ENCODE measurements around the gene SMIM33. TPM values are rescaled to one million over a fixed set of nuclear protein-coding genes. Genes with fewer than 3 reads are reported as not detected.

The SMIM33 gene
- total RNA-seq, 4 donors from 2014 or later: not detected

DNA sequence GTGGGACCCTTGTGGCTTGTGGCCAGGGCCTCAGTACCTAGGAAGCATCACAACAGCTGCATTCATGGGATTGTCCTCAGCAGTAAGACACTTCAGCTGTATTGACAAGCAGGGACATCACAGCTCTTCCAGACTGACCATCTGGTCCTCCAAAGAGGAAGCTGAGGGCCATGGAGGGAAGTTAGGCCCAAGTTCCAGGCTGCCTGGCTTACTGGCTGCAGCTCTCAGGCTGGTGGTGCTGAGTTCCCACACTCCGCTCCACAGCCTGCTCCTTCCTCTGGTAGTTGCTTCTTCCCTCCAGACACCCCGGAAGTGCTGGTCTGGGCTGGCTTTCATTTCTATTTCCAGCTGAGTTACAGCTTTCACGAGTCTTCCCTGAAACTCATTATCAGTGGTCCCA, 17.5 kb downstream of the SMIM33 start:
- H3K4me1 ChIP-seq: peaks cover 0 to 25% (median 4%) of the 10 kb centered on the region in 4 donors
- H3K4me3 ChIP-seq: no peak overlapping the region
- no peaks in the 10 kb centered on the region for H3K36me3 ChIP-seq
- TF ChIP-seq, protein P1, sequence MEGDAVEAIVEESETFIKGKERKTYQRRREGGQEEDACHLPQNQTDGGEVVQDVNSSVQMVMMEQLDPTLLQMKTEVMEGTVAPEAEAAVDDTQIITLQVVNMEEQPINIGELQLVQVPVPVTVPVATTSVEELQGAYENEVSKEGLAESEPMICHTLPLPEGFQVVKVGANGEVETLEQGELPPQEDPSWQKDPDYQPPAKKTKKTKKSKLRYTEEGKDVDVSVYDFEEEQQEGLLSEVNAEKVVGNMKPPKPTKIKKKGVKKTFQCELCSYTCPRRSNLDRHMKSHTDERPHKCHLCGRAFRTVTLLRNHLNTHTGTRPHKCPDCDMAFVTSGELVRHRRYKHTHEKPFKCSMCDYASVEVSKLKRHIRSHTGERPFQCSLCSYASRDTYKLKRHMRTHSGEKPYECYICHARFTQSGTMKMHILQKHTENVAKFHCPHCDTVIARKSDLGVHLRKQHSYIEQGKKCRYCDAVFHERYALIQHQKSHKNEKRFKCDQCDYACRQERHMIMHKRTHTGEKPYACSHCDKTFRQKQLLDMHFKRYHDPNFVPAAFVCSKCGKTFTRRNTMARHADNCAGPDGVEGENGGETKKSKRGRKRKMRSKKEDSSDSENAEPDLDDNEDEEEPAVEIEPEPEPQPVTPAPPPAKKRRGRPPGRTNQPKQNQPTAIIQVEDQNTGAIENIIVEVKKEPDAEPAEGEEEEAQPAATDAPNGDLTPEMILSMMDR (IDR thresholded peaks at IDR 0.05): no peak
- TF ChIP-seq EP300 (IDR thresholded peaks at IDR 0.05): peak in 1 of 2 donors; percentile 30
- WGBS, 2 donors: 57 to 64% methylated on average over 3 of the region's 3 CpGs
- peak overlapping the region in 2 of 4 donors; percentile 16 to 45 for H3K27ac ChIP-seq
- no peaks in the 10 kb centered on the region for H3K27me3 ChIP-seq
- DNase-seq (ENCODE audit: low spot score in 2 of 2): no peak
- H3K9me3 ChIP-seq: no peaks in the 10 kb centered on the region

DNA sequence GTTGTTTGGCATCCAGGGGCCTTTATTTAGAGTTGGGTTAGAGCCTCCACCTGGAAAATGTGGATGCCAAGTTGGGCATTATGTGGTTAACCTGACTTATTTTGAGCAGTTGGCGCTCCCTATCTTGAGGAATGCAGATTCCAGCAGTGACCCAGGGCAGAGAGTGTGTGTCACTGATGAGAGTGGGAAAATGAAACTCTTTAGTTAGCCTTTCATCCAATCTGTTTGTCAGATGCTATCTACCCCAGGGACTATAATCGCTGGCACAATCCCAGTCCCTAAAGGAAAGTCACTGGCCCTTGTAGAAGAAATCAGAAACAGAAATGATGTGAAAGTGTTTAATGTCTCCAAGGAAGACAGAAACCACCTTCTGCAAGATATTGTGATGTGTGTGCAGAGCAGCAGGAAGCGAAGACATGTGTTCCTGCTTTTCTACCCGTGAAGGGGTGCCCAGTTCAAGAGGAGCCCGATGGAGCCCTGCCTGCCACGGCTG, 21.9 kb downstream of the SMIM33 start:
- H3K9me3 ChIP-seq: no peaks in the 10 kb centered on the region
- peak overlapping the region in 2 of 4 donors; percentile 24 to 68 for H3K27ac ChIP-seq
- peak overlapping the region in 1 of 4 donors; percentile 13 for H3K4me3 ChIP-seq
- no peaks in the 10 kb centered on the region for H3K36me3 ChIP-seq
- 6 to 16% methylated on average over 6 of the region's 6 CpGs for WGBS, 2 donors
- H3K27me3 ChIP-seq: no peaks in the 10 kb centered on the region
- TF ChIP-seq POLR2A (IDR thresholded peaks at IDR 0.05) (no peak), EP300 (IDR thresholded peaks at IDR 0.05) (no peak)
- TF ChIP-seq, protein P1 (IDR thresholded peaks at IDR 0.05): no peak
- H3K4me1 ChIP-seq: peaks cover 0 to 17% (median 0%) of the 10 kb centered on the region in 4 donors
- DNase-seq (ENCODE audit: low spot score in 2 of 2): no peak

DNA sequence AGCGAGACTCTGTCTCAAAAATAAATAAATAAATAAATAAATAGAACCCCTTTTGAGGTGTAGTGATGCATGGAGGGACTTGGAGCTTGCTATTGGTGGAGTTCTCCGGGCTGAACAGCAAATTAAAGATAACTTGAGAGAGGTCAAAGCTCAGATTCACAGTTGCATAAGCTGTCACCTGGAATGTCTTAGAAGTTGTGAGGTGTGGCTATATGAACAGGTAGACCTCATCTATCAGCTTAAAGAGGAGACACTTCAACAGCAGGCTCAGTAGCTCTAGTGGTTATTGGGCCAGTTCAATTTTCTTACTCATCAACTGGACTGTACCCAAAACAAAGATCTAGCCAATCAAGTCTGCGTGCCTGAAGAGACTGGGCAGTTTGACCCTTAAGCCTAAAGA, 23.5 kb downstream of the SMIM33 start:
- H3K4me3 ChIP-seq: no peak overlapping the region
- H3K27me3 ChIP-seq: no peaks in the 10 kb centered on the region
- no peaks in the 10 kb centered on the region for H3K9me3 ChIP-seq
- peaks cover 0 to 17% (median 0%) of the 10 kb centered on the region in 4 donors for H3K4me1 ChIP-seq
- H3K36me3 ChIP-seq: no peaks in the 10 kb centered on the region
- H3K27ac ChIP-seq: no peak overlapping the region
- 89 to 99% methylated on average over 3 of the region's 3 CpGs for WGBS, 2 donors
- no peak for DNase-seq (ENCODE audit: low spot score in 2 of 2)
- TF ChIP-seq POLR2A (IDR thresholded peaks at IDR 0.05) (no peak), EP300 (IDR thresholded peaks at IDR 0.05) (no peak)
- TF ChIP-seq, protein P1 (IDR thresholded peaks at IDR 0.05): no peak

DNA sequence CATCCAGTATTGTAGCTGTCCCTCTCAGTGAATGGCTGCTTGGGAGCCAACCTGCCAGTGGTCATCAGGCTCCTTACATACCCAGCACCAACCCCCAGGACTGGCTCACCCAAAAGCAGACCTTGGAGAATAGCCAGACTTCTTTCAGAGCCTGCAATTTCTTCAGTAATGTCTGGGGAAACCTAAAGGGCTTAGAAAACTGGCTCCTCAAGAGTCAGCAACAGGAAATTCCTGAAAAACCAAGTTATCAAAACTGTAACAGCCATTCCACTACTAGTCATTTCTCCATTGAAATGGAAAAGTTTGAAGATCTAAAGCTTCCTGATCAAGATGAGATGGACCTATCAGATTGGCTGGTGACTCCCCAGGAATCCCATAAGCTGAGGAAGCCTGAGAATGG, 24.0 kb downstream of the SMIM33 start:
- no peaks in the 10 kb centered on the region for H3K36me3 ChIP-seq
- H3K27ac ChIP-seq: peak overlapping the region in 1 of 4 donors; percentile 66
- TF ChIP-seq POLR2A (IDR thresholded peaks at IDR 0.05): no peak
- no peaks in the 10 kb centered on the region for H3K27me3 ChIP-seq
- H3K4me1 ChIP-seq: peaks cover 0 to 17% (median 0%) of the 10 kb centered on the region in 4 donors
- no peak overlapping the region for H3K4me3 ChIP-seq
- no peak for DNase-seq (ENCODE audit: low spot score in 2 of 2)
- no peaks in the 10 kb centered on the region for H3K9me3 ChIP-seq

DNA sequence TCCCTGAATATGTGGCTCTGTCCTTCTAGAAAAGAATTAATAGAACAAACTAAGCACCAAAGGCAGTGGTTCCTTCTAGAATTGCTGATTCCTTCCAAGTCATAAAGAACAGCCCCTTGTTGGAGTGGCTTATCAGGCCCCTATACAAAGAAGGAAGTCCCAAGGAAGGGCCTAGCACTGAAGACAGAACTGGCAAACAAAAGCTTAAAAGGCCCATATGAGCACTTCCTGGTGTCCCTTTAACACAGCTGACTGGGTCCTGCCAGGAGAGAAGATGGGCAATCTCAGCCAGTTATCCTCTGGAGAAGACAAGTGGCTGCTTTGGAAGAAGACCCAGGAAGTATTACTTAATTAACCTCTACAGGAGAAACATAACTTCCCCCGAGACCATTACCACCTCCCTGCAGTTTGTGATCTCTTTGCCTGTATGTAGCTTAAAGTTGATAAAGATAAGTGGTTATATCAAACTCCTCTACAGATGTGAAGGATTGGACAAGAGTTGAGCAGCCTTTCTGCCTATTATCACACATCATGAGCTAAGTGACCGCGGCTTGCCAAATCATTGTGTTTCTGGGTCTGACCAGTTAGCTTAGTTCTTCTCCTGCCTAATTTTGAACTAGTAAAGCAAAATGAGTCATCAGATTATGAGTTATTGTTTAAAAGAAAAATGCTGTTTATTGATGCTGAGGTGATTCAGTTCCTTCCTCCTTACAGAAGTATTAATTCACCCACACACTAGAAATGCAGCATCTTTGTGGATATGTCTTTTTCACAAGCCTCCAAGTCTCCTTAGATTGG, 25.0 kb downstream of the SMIM33 start:
- H3K4me1 ChIP-seq: peaks cover 0 to 17% (median 0%) of the 10 kb centered on the region in 4 donors
- TF ChIP-seq POLR2A (IDR thresholded peaks at IDR 0.05) (no peak), EP300 (IDR thresholded peaks at IDR 0.05) (no peak)
- TF ChIP-seq, protein P1 (IDR thresholded peaks at IDR 0.05): no peak
- no peak overlapping the region for H3K4me3 ChIP-seq
- H3K36me3 ChIP-seq: no peaks in the 10 kb centered on the region
- WGBS, 2 donors: 91 to 94% methylated on average over 3 of the region's 3 CpGs
- peak overlapping the region in 1 of 4 donors; percentile 66 for H3K27ac ChIP-seq
- DNase-seq (ENCODE audit: low spot score in 2 of 2): no peak
- no peaks in the 10 kb centered on the region for H3K27me3 ChIP-seq
- H3K9me3 ChIP-seq: no peaks in the 10 kb centered on the region
